PC-3 (cell line): Measurements from ENCODE around the gene CKS1B. TPM values are rescaled to one million over a fixed set of nuclear protein-coding genes. Genes with fewer than 3 reads are reported as not detected.

Experiments
- ATAC-seq: fragments of 200-7000 bp; cut with Tn5 transposase; 2 replicates; pipeline ENCODE4 v1.9.1; 2020; ENCODE audit warnings: mild to moderate bottlenecking, moderate library complexity
- BruUV-seq: library from RNA; stranded (reverse); fragments of 400-500 nt; replicated peaks from 2 replicates; lab custom pipeline; 2021; lab: Mats Ljungman, UMichigan
- CTCF ChIA-PET: fragments of 300-600 bp; sonication (Branson Sonifier 250); formaldehyde crosslinking; loops from one replicate; lab custom pipeline; 2022; ENCODE audit warnings: antibody characterized with exemption; lab: Charles Lee
- POLR2A ChIA-PET: fragments of 300-600 bp; sonication (Branson Sonifier 250); formaldehyde crosslinking; loops from one replicate; lab custom pipeline; 2022; ENCODE audit warnings: antibody characterized with exemption; ENCODE audit not compliant: unreplicated experiment; lab: Charles Lee
- DNase-seq: peaks from one replicate; pipeline ENCODE4 v3.0.0-alpha.2; 2015
- H2AFZ ChIP-seq: fragments of 300-600 bp; sonication (generic); 2 replicates; pipeline ENCODE4 v1.6.0; 2016; ENCODE audit warnings: antibody characterized with exemption, low read length
- H3F3A ChIP-seq: fragments of 300-600 bp; sonication (generic); one replicate; pipeline ENCODE4 v1.6.0; 2017; ENCODE audit warnings: antibody characterized with exemption, low read length, control low read depth, mild to moderate bottlenecking; ENCODE audit not compliant: unreplicated experiment
- H3K27ac ChIP-seq: fragments of 300-600 bp; sonication (generic); 2 replicates; pipeline ENCODE4 v1.5.1; 2016; ENCODE audit warnings: mild to moderate bottlenecking, low read length
- H3K27me3 ChIP-seq: fragments of 300-600 bp; sonication (generic); 2 replicates; pipeline ENCODE4 v1.6.1; 2016; ENCODE audit warnings: low read length, mixed read lengths
- H3K36me3 ChIP-seq: fragments of 300-600 bp; sonication (generic); 2 replicates; pipeline ENCODE4 v1.6.1; 2016; ENCODE audit warnings: low read depth, mixed run types, low read length, mixed read lengths
- H3K4me1 ChIP-seq: fragments of 300-600 bp; sonication (generic); 2 replicates; pipeline ENCODE4 v1.5.1; 2016; ENCODE audit warnings: low read length; ENCODE audit not compliant: insufficient read depth
- H3K4me2 ChIP-seq: fragments of 300-600 bp; sonication (generic); 2 replicates; pipeline ENCODE4 v1.6.0; 2016; ENCODE audit warnings: low read length
- H3K4me3 ChIP-seq: fragments of 300-600 bp; sonication (generic); 2 replicates; pipeline ENCODE4 v1.5.1; 2016; ENCODE audit warnings: mild to moderate bottlenecking, low read length, mixed read lengths
- H3K79me2 ChIP-seq: fragments of 300-600 bp; sonication (generic); 2 replicates; pipeline ENCODE4 v1.6.1; 2017; ENCODE audit warnings: low read length, mixed read lengths
- H3K9ac ChIP-seq: fragments of 300-600 bp; sonication (generic); 2 replicates; pipeline ENCODE4 v1.6.0; 2016; ENCODE audit warnings: mild to moderate bottlenecking, low read length
- H3K9me2 ChIP-seq: fragments of 300-600 bp; sonication (generic); replicated peaks from 2 replicates; pipeline ENCODE4 v1.6.1; 2016; ENCODE audit warnings: mixed run types, low read length, mixed read lengths
- H3K9me3 ChIP-seq: fragments of 300-600 bp; sonication (generic); 2 replicates; pipeline ENCODE4 v1.6.1; 2016; ENCODE audit warnings: low read length, mixed read lengths
- H4K20me1 ChIP-seq: fragments of 300-600 bp; sonication (generic); 2 replicates; pipeline ENCODE4 v1.6.1; 2016; ENCODE audit warnings: low read length, mixed read lengths
- EZH2 ChIP-seq: fragments of 300-600 bp; sonication (generic); IDR thresholded peaks from one replicate; pipeline ENCODE4 v1.6.1; 2017; ENCODE audit warnings: antibody characterized with exemption, mild to moderate bottlenecking, low read length; ENCODE audit not compliant: unreplicated experiment
- EZH2phosphoT487 ChIP-seq: fragments of 300-600 bp; sonication (generic); IDR thresholded peaks from 2 replicates; pipeline ENCODE4 v1.6.1; 2018; ENCODE audit warnings: mild to moderate bottlenecking, antibody characterized with exemption, low read length, borderline replicate concordance
- intact Hi-C: fragments of 100-400 bp; cut with micrococcal nuclease; formaldehyde crosslinking; loops from 2 replicates; pipeline ENCODE4 v1.9.0; 2023
- total RNA-seq: library from RNA; depleted of rRNA; stranded (reverse); fragments of >200 nt; gene quantifications from 2 replicates; pipeline ENCODE4 v1.2.3, GENCODE V29; 2014
- TF ChIP-seq, protein P1 (sequence below): fragments of 300-600 bp; sonication (generic); conservative IDR thresholded peaks from 2 replicates; pipeline ENCODE4 v1.5.1; 2017; ENCODE audit warnings: antibody characterized with exemption, low read depth, mild to moderate bottlenecking, low read length

The CKS1B gene
- total RNA-seq, 1 experiment from 2014 or later, result 390 TPM

- peak overlapping the region; percentile 89 for H3K9ac ChIP-seq
- no peaks in the 10 kb centered on the region for H3K27me3 ChIP-seq
- peaks cover 37% of the 10 kb centered on the region for H3K79me2 ChIP-seq
- intact Hi-C loops, result loop anchor here (5.0 kb wide), 2 partner anchors 92 to 167 kb away; partner anchors contain the start of genes EFNA4 and SLC50A1
- TF ChIP-seq, protein P1, sequence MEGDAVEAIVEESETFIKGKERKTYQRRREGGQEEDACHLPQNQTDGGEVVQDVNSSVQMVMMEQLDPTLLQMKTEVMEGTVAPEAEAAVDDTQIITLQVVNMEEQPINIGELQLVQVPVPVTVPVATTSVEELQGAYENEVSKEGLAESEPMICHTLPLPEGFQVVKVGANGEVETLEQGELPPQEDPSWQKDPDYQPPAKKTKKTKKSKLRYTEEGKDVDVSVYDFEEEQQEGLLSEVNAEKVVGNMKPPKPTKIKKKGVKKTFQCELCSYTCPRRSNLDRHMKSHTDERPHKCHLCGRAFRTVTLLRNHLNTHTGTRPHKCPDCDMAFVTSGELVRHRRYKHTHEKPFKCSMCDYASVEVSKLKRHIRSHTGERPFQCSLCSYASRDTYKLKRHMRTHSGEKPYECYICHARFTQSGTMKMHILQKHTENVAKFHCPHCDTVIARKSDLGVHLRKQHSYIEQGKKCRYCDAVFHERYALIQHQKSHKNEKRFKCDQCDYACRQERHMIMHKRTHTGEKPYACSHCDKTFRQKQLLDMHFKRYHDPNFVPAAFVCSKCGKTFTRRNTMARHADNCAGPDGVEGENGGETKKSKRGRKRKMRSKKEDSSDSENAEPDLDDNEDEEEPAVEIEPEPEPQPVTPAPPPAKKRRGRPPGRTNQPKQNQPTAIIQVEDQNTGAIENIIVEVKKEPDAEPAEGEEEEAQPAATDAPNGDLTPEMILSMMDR, result no peak
- TF ChIP-seq EZH2phosphoT487 (no peak), EZH2 (no peak)
- POLR2A ChIA-PET, result no interaction called here
- H3K4me1 ChIP-seq, result peaks cover 37% of the 10 kb centered on the region
- H4K20me1 ChIP-seq, result no peaks in the 10 kb centered on the region
- H3K4me3 ChIP-seq, result peak overlapping the region; percentile 35; the same call in 1 of the 2 replicates
- H3F3A ChIP-seq, result peaks cover 9% of the 10 kb centered on the region
- no peak overlapping the region for H3K27ac ChIP-seq
- H3K4me2 ChIP-seq, result peak overlapping the region; percentile 88
- DNase-seq (no peak), ATAC-seq (no peak)
- CTCF ChIA-PET, result no interaction called here
- H2AFZ ChIP-seq, result no peak overlapping the region
- H3K9me2 ChIP-seq, result no peaks in the 10 kb centered on the region
- H3K36me3 ChIP-seq, result peaks cover 29% of the 10 kb centered on the region
- no TSS peak for BruUV-seq
- no peaks in the 10 kb centered on the region for H3K9me3 ChIP-seq
Observed at GRCh38 chr1:154969860-154970452, 4.5 kb upstream of the CKS1B start.

- ATAC-seq, result peak; percentile 18; the same call in 1 of the 2 replicates
- no peaks in the 10 kb centered on the region for H3K9me3 ChIP-seq
- intact Hi-C loops, result loop anchor here (5.0 kb wide), 2 partner anchors 92 to 167 kb away; partner anchors contain the start of genes EFNA4 and SLC50A1
- POLR2A ChIA-PET, result interaction anchor here (0.5 to 0.9 kb wide), 4 partner anchors 15 to 1158 kb away, joined by 3 to 4 read pairs (median 3); partner anchors contain the start of gene PBXIP1
- H3K9me2 ChIP-seq, result no peaks in the 10 kb centered on the region
- H3K4me1 ChIP-seq, result peaks cover 37% of the 10 kb centered on the region
- peaks cover 45% of the 10 kb centered on the region for H3K79me2 ChIP-seq
- H3K36me3 ChIP-seq, result peaks cover 22% of the 10 kb centered on the region
- CTCF ChIA-PET, result interaction anchor here (0.7 to 0.9 kb wide), 2 partner anchors 29 to 47 kb away, joined by 3 to 4 read pairs; no protein-coding TSS in a partner anchor
- H3K27ac ChIP-seq, result peak within 1 kb of the TSS; percentile 96
- peak; percentile 81 for DNase-seq
- no peaks in the 10 kb centered on the region for H3K27me3 ChIP-seq
- peak within 1 kb of the TSS; percentile 89 for H3K9ac ChIP-seq
- no TSS peak for BruUV-seq
- H4K20me1 ChIP-seq, result no peaks in the 10 kb centered on the region
- peak within 1 kb of the TSS; percentile 35; the same call in 1 of the 2 replicates for H3K4me3 ChIP-seq
- H2AFZ ChIP-seq, result no peak within 1 kb of the TSS
- H3K4me2 ChIP-seq, result peak within 1 kb of the TSS; percentile 88
- TF ChIP-seq EZH2 (no peak), EZH2phosphoT487 (no peak)
- TF ChIP-seq, protein P1, result no peak
- peaks cover 9% of the 10 kb centered on the region for H3F3A ChIP-seq
Observed at GRCh38 chr1:154970631-154971340, 3.7 kb upstream of the CKS1B start, which contains the start of gene SHC1. SHC1 (minus strand) TSS chr1:154970747; CDS start chr1:154970526, 221 bp downstream.
